H1 (cell line): ENCODE results near the gene CIT. TPM values are rescaled to one million over a fixed set of nuclear protein-coding genes. Genes with fewer than 3 reads are reported as not detected.

ENCODE experiments used
- CTCF ChIA-PET: fragments of 300-600 bp; sonication (Branson Sonifier 250); formaldehyde crosslinking; loops from one replicate; lab custom pipeline; 2021; ENCODE audit not compliant: partially characterized antibody; lab: Charles Lee
- POLR2A ChIA-PET: fragments of 300-600 bp; sonication (Branson Sonifier 250); formaldehyde crosslinking; loops from one replicate; lab custom pipeline; 2021; ENCODE audit warnings: inconsistent platforms; ENCODE audit not compliant: partially characterized antibody; lab: Charles Lee
- DNase-seq, 2 experiments: peaks; one replicate each; pipeline versions ENCODE4 v3.0.0 to v3.0.0-alpha.2; 2010 to 2022; ENCODE audit warnings: low spot score in 2 of 2, low read depth in 1 of 2, mixed read lengths in 1 of 2
- FAIRE-seq: peaks from 2 replicates; lab custom pipeline; 2011; peaks lifted over from hg19 to GRCh38; lab: Jason Lieb, UNC
- H2AFZ ChIP-seq: 2 replicates; pipeline ENCODE4 v1.8.1; 2012; ENCODE audit warnings: low read length, inconsistent platforms
- H2AK5ac ChIP-seq: 2 replicates; pipeline ENCODE4 v1.6.1; 2013; ENCODE audit warnings: low read depth, low read length
- H2BK120ac ChIP-seq: replicated peaks from 2 replicates; pipeline ENCODE3; 2013; ENCODE audit warnings: low read depth, low read length, inconsistent platforms
- H2BK12ac ChIP-seq: 2 replicates; pipeline ENCODE4 v1.6.1; 2013; ENCODE audit warnings: low read depth, low read length
- H2BK15ac ChIP-seq: 2 replicates; pipeline ENCODE4 v1.6.1; 2013; ENCODE audit warnings: low read length
- H2BK20ac ChIP-seq: 2 replicates; pipeline ENCODE4 v1.6.1; 2013; ENCODE audit warnings: low read length
- H2BK5ac ChIP-seq: 2 replicates; pipeline ENCODE4 v1.6.1; 2013; ENCODE audit warnings: low read depth, low read length
- H3K14ac ChIP-seq: 2 replicates; pipeline ENCODE4 v1.6.1; 2013; ENCODE audit warnings: inconsistent platforms; ENCODE audit not compliant: insufficient read length
- H3K18ac ChIP-seq: 2 replicates; pipeline ENCODE4 v1.6.1; 2013; ENCODE audit warnings: low read length; ENCODE audit errors: extremely low read depth
- H3K23ac ChIP-seq: 2 replicates; pipeline ENCODE4 v1.6.1; 2013; ENCODE audit warnings: inconsistent platforms; ENCODE audit not compliant: insufficient read length
- H3K23me2 ChIP-seq: 2 replicates; pipeline ENCODE4 v1.6.1; 2013; ENCODE audit warnings: low read depth, low read length
- H3K27ac ChIP-seq: 2 replicates; pipeline ENCODE4 v1.6.1; 2011; ENCODE audit warnings: low read depth, low read length, inconsistent platforms
- H3K27me3 ChIP-seq, 4 experiments: replicated peaks in 1 of 4; 1 replicate in 1 of 4; 2 replicates in 3 of 4; pipeline versions ENCODE4 v1.6.1 to v1.8.1; 2011 to 2013; ENCODE audit warnings: low read length in 3 of 4, mild to moderate bottlenecking in 3 of 4, inconsistent platforms in 2 of 4, mixed read lengths in 2 of 4, moderate library complexity in 1 of 4; ENCODE audit not compliant: control insufficient read depth in 3 of 4, insufficient read depth in 3 of 4; ENCODE audit errors: extremely low read depth in 1 of 4
- H3K36me3 ChIP-seq, 4 experiments: 2 replicates each; pipeline versions ENCODE4 v1.6.1 to v1.8.1; 2011 to 2013; ENCODE audit warnings: mild to moderate bottlenecking in 4 of 4, low read length in 3 of 4, moderate library complexity in 2 of 4, control low read depth in 1 of 4, inconsistent platforms in 1 of 4; ENCODE audit not compliant: insufficient read depth in 4 of 4, control insufficient read depth in 2 of 4
- H3K4ac ChIP-seq: replicated peaks from 2 replicates; pipeline ENCODE3; 2013; ENCODE audit warnings: low read length, low read depth, mixed read lengths, inconsistent platforms; ENCODE audit not compliant: insufficient read length
- H3K4me1 ChIP-seq, 4 experiments: replicated peaks in 1 of 4; 1 replicate in 1 of 4; 2 replicates in 3 of 4; pipeline versions ENCODE4 v1.6.1 to v1.8.1; 2011 to 2013; ENCODE audit warnings: low read length in 3 of 4, inconsistent platforms in 2 of 4, mixed read lengths in 1 of 4; ENCODE audit not compliant: insufficient read depth in 4 of 4, control insufficient read depth in 3 of 4
- H3K4me2 ChIP-seq, 2 experiments: 2 replicates each; pipeline versions ENCODE4 v1.6.1 to v1.8.1; 2011 to 2013; ENCODE audit warnings: low read depth in 2 of 2, low read length in 2 of 2, control low read depth in 1 of 2, inconsistent platforms in 1 of 2, mild to moderate bottlenecking in 1 of 2; ENCODE audit not compliant: insufficient read depth in 1 of 2
- H3K4me3 ChIP-seq, 4 experiments: fragments of 200-600, 300-600 bp in 1 of 4; sonication (generic), shearing (Covaris generic), sonication (Bioruptor Twin) in 1 of 4; 2 replicates each; pipeline versions ENCODE4 v1.5.1 to v1.8.1; 2011 to 2016; ENCODE audit warnings: low read length in 4 of 4, low read depth in 3 of 4, control low read depth in 2 of 4, inconsistent platforms in 2 of 4, mild to moderate bottlenecking in 2 of 4, mixed read lengths in 1 of 4, moderate library complexity in 1 of 4; ENCODE audit not compliant: insufficient read depth in 2 of 4; ENCODE audit errors: extremely low read depth in 1 of 4
- H3K56ac ChIP-seq: replicated peaks from 2 replicates; pipeline ENCODE3; 2013; ENCODE audit warnings: low read depth, mild to moderate bottlenecking, mixed read lengths, low read length, inconsistent platforms; ENCODE audit not compliant: insufficient read length
- H3K79me1 ChIP-seq: 2 replicates; pipeline ENCODE4 v1.6.1; 2013; ENCODE audit warnings: low read depth, low read length, control low read depth
- H3K79me2 ChIP-seq, 2 experiments: 2 replicates each; pipeline versions ENCODE4 v1.6.1 to v1.8.1; 2012 to 2013; ENCODE audit warnings: low read length in 2 of 2, mild to moderate bottlenecking in 2 of 2, inconsistent platforms in 1 of 2; ENCODE audit not compliant: insufficient read depth in 2 of 2, control insufficient read depth in 1 of 2
- H3K9ac ChIP-seq, 4 experiments: replicated peaks in 1 of 4; 1 replicate in 1 of 4; 2 replicates in 3 of 4; pipeline versions ENCODE4 v1.6.1 to v1.8.1; 2011 to 2013; ENCODE audit warnings: low read depth in 3 of 4, low read length in 3 of 4, control low read depth in 2 of 4, mild to moderate bottlenecking in 2 of 4, moderate library complexity in 2 of 4, inconsistent platforms in 1 of 4; ENCODE audit errors: extremely low read depth in 1 of 4
- H3K9me3 ChIP-seq, 2 experiments: 2 replicates each; pipeline versions ENCODE4 v1.6.1 to v1.8.1; 2012 to 2013; ENCODE audit warnings: mild to moderate bottlenecking in 2 of 2, moderate library complexity in 2 of 2, control low read depth in 1 of 2, inconsistent platforms in 1 of 2, low read depth in 1 of 2, low read length in 1 of 2, mixed read lengths in 1 of 2; ENCODE audit not compliant: insufficient read depth in 2 of 2
- H4K20me1 ChIP-seq, 2 experiments: replicated peaks in 1 of 2; 2 replicates each; pipeline versions ENCODE3 to v1.8.1; 2011 to 2013; ENCODE audit warnings: inconsistent platforms in 2 of 2, low read length in 2 of 2, mild to moderate bottlenecking in 1 of 2; ENCODE audit not compliant: insufficient read depth in 2 of 2, control insufficient read depth in 1 of 2
- H4K5ac ChIP-seq: 2 replicates; pipeline ENCODE4 v1.6.1; 2013; ENCODE audit warnings: low read length, low read depth, mixed read lengths, inconsistent platforms; ENCODE audit not compliant: insufficient read length
- H4K8ac ChIP-seq: 2 replicates; pipeline ENCODE4 v1.8.0; 2013; ENCODE audit warnings: mild to moderate bottlenecking, moderate library complexity, low read length, inconsistent platforms; ENCODE audit not compliant: insufficient read depth; ENCODE audit errors: extremely low read depth
- H4K91ac ChIP-seq: replicated peaks from 2 replicates; pipeline ENCODE3; 2013; ENCODE audit warnings: low read length, mixed read lengths, inconsistent platforms; ENCODE audit not compliant: insufficient read length
- BCL11A ChIP-seq, 2 experiments: IDR thresholded peaks; one replicate each; pipeline ENCODE4 v1.6.1; 2011; ENCODE audit warnings: low read depth in 2 of 2, low read length in 2 of 2, mild to moderate bottlenecking in 2 of 2
- CHD2 ChIP-seq: IDR thresholded peaks from 2 replicates; pipeline ENCODE4 v1.6.1; 2012; ENCODE audit warnings: low read length, improper control_type of control experiment
- CTBP2 ChIP-seq: IDR thresholded peaks from 2 replicates; pipeline ENCODE4 v1.7.0; 2011; ENCODE audit warnings: borderline replicate concordance, mild to moderate bottlenecking, moderate library complexity, mixed read lengths, low read length; ENCODE audit not compliant: insufficient read depth, insufficient read length
- HDAC6 ChIP-seq: IDR thresholded peaks from one replicate; pipeline ENCODE4 v1.7.1; 2012; ENCODE audit warnings: low read depth, mild to moderate bottlenecking, inconsistent platforms, low read length, moderate library complexity
- POU5F1 ChIP-seq: IDR thresholded peaks from 2 replicates; pipeline ENCODE4 v1.6.1; 2011; ENCODE audit warnings: low read depth, mild to moderate bottlenecking, low read length, moderate library complexity
- SUZ12 ChIP-seq: fragments of 200-600 bp; sonication (generic); IDR thresholded peaks from 2 replicates; pipeline ENCODE4 v1.6.1; 2012; ENCODE audit warnings: mild to moderate bottlenecking, inconsistent platforms, low read length, moderate library complexity, mixed read lengths
- WGBS, 2 experiments: shearing (Covaris generic) in 1 of 2; methylation state at CpG; one replicate each; pipeline versions ENCODE4 v1.1.6 to v1.1.7; 2013 to 2015; ENCODE audit warnings: low lambda C conversion rate in 2 of 2, mixed read lengths in 2 of 2, inconsistent platforms in 1 of 2, low coverage in 1 of 2, missing lambda C conversion rate in 1 of 2; ENCODE audit not compliant: insufficient replicate concordance in 2 of 2, insufficient coverage in 1 of 2, insufficient read length in 1 of 2; ENCODE audit errors: extremely low coverage in 1 of 2, missing lambda C conversion rate in 1 of 2; 5-methylcytosine and 5-hydroxymethylcytosine counted together
- polyA plus RNA-seq, 7 experiments: library from polyadenylated mRNA; depleted of rRNA in 3 of 7; stranded (reverse) in 5 of 7; unstranded in 2 of 7; fragments of >200 nt in 5 of 7; fragments of 200-250 nt in 2 of 7; gene quantifications; 1 replicate in 5 of 7; 2 replicates in 1 of 7; 4 replicates in 1 of 7; pipeline versions ENCODE4 v1.2.1 to v1.2.3, GENCODE V29; 2011 to 2013; ENCODE audit warnings: missing spikeins in 2 of 7, mixed read lengths in 2 of 7
- total RNA-seq: library from RNA; stranded (reverse); fragmentation: NEBNext Ultra II Directional; extraction: Animal tissue kit (Norgen Biotek cat#: 25700); gene quantifications from 2 replicates; pipeline ENCODE4 v1.2.1, GENCODE V29; 2021

Gene CIT
- total and polyA plus RNA-seq, 2 of the 8 experiments (the other 6 are each of a cell fraction or from before 2014, with no cell fraction given): 17.1 to 60.9 TPM

DNA sequence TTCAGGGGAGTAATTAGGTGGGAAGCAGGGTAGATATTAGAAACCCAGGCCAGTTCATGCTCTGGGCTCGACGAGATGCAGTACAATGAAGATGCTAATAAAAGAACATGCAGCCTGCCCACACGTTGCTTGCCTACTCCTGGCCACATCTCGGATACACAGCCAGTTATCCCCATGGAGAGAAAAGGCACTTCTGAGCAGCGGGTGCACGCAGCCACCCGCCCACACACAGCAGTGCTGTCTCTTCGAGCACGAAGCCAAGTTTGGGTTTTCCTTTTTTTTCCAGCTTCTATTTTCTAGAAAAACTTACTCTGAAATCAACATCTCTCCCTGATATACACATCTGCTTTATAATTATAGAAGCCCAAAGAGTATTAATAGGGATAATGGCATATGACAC lies 85.7 kb downstream of the CIT start:
- H2AK5ac ChIP-seq: no peak overlapping the region
- H3K23ac ChIP-seq: no peak overlapping the region
- H3K79me1 ChIP-seq: no peaks in the 10 kb centered on the region
- 89% methylated on average over 9 of the region's 9 CpGs; no CpG with 5 or more reads in 1 of the 2 experiments for WGBS, 2 experiments
- H3K9me3 ChIP-seq: no peaks in the 10 kb centered on the region
- H3K56ac ChIP-seq: no peak overlapping the region
- ChIA-PET CTCF (interaction anchor here (0.6 to 3.6 kb wide), 2 partner anchors 11 to 24 kb away, joined by 3 to 15 read pairs; no protein-coding TSS in a partner anchor), POLR2A (no interaction called here)
- H3K4me3 ChIP-seq: no peak overlapping the region
- H3K4me2 ChIP-seq: no peak overlapping the region
- peaks cover 0 to 6% (median 1%) of the 10 kb centered on the region in 4 experiments; a peak in 2 of 8 replicates for H3K36me3 ChIP-seq
- peaks cover 0 to 6% of the 10 kb centered on the region in 2 experiments for H4K20me1 ChIP-seq
- no peaks in the 10 kb centered on the region for H3K79me2 ChIP-seq
- no peak overlapping the region for H3K14ac ChIP-seq
- no peak overlapping the region for H4K91ac ChIP-seq
- H3K27me3 ChIP-seq: no peaks in the 10 kb centered on the region
- H2BK12ac ChIP-seq: no peak overlapping the region
- no peak overlapping the region for H3K18ac ChIP-seq
- no peak overlapping the region for H2BK15ac ChIP-seq
- TF ChIP-seq BCL11A (IDR thresholded peaks at IDR 0.05; ENCODE audit: low read depth in 2 of 2, low read length in 2 of 2): no peak
- TF ChIP-seq HDAC6: no peak
- no peak for TF ChIP-seq SUZ12
- TF ChIP-seq CTBP2: no peak
- no peak for TF ChIP-seq CHD2
- no peak for TF ChIP-seq POU5F1
- H4K5ac ChIP-seq: no peak overlapping the region
- no peak for DNase-seq
- no peak overlapping the region for H2AFZ ChIP-seq
- H3K23me2 ChIP-seq: no peaks in the 10 kb centered on the region
- no peaks in the 10 kb centered on the region for H3K4me1 ChIP-seq
- H3K27ac ChIP-seq: no peak overlapping the region
- no peak overlapping the region for H3K9ac ChIP-seq
- H3K4ac ChIP-seq: no peak overlapping the region
- FAIRE-seq: no peak
- no peak overlapping the region for H2BK20ac ChIP-seq
- no peak overlapping the region for H2BK5ac ChIP-seq
- no peak overlapping the region for H4K8ac ChIP-seq
- no peak overlapping the region for H2BK120ac ChIP-seq
